GM20000 (cell line): ENCODE measurements around the gene LIF.

Experiments used
- DNase-seq: peaks from one replicate; pipeline ENCODE4 v3.0.0; 2012; ENCODE audit warnings: low spot score
- CTCF ChIP-seq: IDR thresholded peaks from 2 replicates; pipeline ENCODE4 v1.5.1; 2012; ENCODE audit warnings: mild to moderate bottlenecking, control low read depth; ENCODE audit errors: extremely low read depth, missing control alignments

Gene LIF

GRCh38 chr22:30208631-30209603, 37.6 kb downstream of the LIF start:
- TF ChIP-seq CTCF, result no peak
- no peak for DNase-seq

DNA sequence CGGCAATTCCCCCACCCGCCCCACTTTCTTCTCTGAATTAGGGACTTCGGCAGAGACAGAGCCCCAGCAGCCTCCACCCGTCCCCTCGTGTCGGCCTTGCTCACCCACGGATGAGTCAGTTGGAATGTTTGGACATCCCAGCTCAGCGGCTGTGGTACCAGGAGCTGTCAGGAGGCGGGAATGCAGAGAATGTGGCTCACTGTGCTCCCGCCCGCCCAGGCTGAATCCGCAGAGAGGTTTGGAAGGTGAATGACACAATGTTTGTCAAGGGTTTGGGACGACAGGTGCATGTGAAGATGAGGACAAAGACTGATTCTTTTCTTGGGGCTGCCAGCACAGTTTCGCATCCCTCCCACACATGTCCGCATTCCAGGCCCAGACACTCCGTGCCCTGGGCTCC, 39.6 kb downstream of the LIF start:
- DNase-seq, result no peak
- TF ChIP-seq CTCF, result no peak

GRCh38 chr22:30205281-30206115, 41.1 kb downstream of the LIF start:
- no peak for TF ChIP-seq CTCF
- no peak for DNase-seq

GRCh38 chr22:30204742-30205111, 41.8 kb downstream of the LIF start:
- TF ChIP-seq CTCF, result no peak
- DNase-seq, result no peak

DNA sequence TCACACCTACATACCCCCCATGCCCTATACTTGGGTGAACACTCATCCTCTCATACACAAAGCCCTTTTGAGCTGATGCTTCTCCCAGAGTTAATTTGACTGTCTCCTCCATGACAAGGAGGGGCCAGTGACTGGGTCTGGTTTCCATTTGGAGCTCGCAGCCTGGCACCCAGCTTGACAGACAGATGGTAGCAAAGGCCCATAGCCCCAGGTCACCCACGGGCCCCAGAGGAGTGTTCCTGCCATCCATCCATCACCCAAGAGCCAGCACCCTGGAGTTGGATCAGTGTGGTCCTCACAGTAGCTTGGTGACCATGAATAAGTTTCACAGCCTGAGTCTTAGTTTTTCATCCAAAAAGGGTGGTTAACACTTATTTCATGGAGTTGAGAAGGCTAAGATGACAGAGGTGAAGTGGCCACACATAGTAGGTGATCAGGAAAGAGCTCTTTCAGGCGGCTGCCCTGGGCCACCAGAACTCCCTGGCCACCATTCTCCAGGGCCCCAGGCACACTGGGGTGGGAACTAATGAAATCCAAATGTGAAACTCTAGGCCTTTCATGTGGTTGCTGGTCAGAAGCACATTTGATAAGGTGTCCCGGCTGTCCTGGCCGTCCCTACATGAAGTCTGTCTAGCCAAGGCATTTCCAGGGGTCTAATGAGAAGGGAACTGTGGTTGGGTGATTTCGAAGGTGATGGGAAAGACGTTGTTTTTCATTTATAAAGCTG, 42.4 kb downstream of the LIF start:
- no peak for DNase-seq
- no peak for TF ChIP-seq CTCF

DNA sequence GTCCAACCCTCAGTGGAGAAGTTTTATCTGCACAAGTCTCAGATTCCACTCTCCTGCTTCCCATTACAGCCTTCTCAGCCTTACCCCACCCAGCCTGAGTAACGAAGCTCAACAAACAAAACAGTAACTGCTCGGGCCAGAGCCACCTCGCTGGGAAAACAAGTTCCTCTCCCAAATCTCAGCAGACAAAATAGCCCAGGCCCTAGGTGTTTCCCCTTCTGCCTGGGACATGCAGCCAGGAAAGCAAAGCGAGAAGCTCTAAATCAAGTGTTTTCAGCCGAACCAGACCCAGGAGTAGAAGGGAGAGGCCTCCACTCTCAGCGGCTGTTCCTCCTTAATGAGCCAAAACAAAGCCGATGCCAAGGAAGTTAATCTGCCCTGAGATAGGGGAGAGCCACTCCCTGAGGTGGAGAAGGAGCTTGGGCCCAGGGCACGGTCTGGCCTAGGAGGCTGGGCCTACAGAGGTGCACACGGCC, 44.0 kb downstream of the LIF start:
- DNase-seq, result no peak

More for the DNA sequence above, 44.0 kb downstream of the LIF start:
- no peak for TF ChIP-seq CTCF
